ENCODE results near the gene DPM1. TPM values are rescaled to one million over a fixed set of nuclear protein-coding genes. Genes with fewer than 3 reads are reported as not detected.

Gene DPM1
- total and polyA plus RNA-seq, 2 donors (not counting 3 experiments of a cell fraction or from before 2014, with no cell fraction given): 33.9 to 41.9 TPM

GRCh38 chr20:50920997-50921396 is 37.3 kb downstream of the DPM1 start:
- no peak for TF ChIP-seq GATA2 (IDR thresholded peaks at IDR 0.05; ENCODE audit: insufficient read depth, insufficient read length, low read depth, low read length)
- TF ChIP-seq, protein P1, sequence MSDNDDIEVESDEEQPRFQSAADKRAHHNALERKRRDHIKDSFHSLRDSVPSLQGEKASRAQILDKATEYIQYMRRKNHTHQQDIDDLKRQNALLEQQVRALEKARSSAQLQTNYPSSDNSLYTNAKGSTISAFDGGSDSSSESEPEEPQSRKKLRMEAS (IDR thresholded peaks at IDR 0.05; ENCODE audit: insufficient read depth, insufficient read length): no peak
- TF ChIP-seq FOS (IDR thresholded peaks at IDR 0.05; ENCODE audit: borderline replicate concordance, insufficient read depth, low read length): no peak
- no peak for TF ChIP-seq POLR2AphosphoS5 (IDR thresholded peaks at IDR 0.05; ENCODE audit: insufficient read depth, low read depth, low read length)
- TF ChIP-seq POLR2A (IDR thresholded peaks at IDR 0.05; ENCODE audit: low read depth, low read length): no peak
- TF ChIP-seq, protein P2, sequence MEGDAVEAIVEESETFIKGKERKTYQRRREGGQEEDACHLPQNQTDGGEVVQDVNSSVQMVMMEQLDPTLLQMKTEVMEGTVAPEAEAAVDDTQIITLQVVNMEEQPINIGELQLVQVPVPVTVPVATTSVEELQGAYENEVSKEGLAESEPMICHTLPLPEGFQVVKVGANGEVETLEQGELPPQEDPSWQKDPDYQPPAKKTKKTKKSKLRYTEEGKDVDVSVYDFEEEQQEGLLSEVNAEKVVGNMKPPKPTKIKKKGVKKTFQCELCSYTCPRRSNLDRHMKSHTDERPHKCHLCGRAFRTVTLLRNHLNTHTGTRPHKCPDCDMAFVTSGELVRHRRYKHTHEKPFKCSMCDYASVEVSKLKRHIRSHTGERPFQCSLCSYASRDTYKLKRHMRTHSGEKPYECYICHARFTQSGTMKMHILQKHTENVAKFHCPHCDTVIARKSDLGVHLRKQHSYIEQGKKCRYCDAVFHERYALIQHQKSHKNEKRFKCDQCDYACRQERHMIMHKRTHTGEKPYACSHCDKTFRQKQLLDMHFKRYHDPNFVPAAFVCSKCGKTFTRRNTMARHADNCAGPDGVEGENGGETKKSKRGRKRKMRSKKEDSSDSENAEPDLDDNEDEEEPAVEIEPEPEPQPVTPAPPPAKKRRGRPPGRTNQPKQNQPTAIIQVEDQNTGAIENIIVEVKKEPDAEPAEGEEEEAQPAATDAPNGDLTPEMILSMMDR (IDR thresholded peaks at IDR 0.05; ENCODE audit: extremely low read depth in 1 of 2, insufficient read depth in 1 of 2, low read depth in 1 of 2, low read length in 2 of 2): no peak
- TF ChIP-seq MYC (IDR thresholded peaks at IDR 0.05; ENCODE audit: low read depth, low read length): no peak
- no peak for TF ChIP-seq JUN (IDR thresholded peaks at IDR 0.05; ENCODE audit: borderline replicate concordance, insufficient read depth, insufficient read length, low read depth)
- no peak for TF ChIP-seq EZH2 (IDR thresholded peaks at IDR 0.05; ENCODE audit: borderline replicate concordance, low read depth, low read length, severe bottlenecking)
- Histone ChIP-seq H3K27ac (ENCODE audit: insufficient read depth, low read depth, low read length) (no peak overlapping the region), H4K20me1 (replicated peaks; ENCODE audit: control insufficient read depth, extremely low read depth, insufficient read depth, low read length) (peaks cover 28% of the 10 kb centered on the region), H3K9me3 (replicated peaks; ENCODE audit: control insufficient read depth, insufficient read depth, low read length) (no peaks in the 10 kb centered on the region), H3K9me1 (replicated peaks; ENCODE audit: control insufficient read depth, extremely low read depth, insufficient read depth, low read length) (no peaks in the 10 kb centered on the region), H2AFZ (ENCODE audit: low read depth, low read length) (no peak overlapping the region), H3K36me3 (ENCODE audit: control insufficient read depth in 2 of 2, extremely low read depth in 1 of 2, insufficient read depth in 2 of 2, low read length in 2 of 2) (peaks cover 3 to 4% of the 10 kb centered on the region in 2 experiments), H3K79me2 (ENCODE audit: control insufficient read depth, insufficient read depth, low read length) (peaks cover 100% of the 10 kb centered on the region), H3K9ac (replicated peaks; ENCODE audit: extremely low read depth, insufficient read depth, low read length) (no peak overlapping the region), H3K4me3 (replicated peaks in 1 of 3; ENCODE audit: insufficient read depth in 1 of 3, low read depth in 1 of 3, low read length in 3 of 3) (no peak overlapping the region), H3K4me2 (ENCODE audit: insufficient read depth, low read length) (no peak overlapping the region), H3K4me1 (ENCODE audit: control insufficient read depth, extremely low read depth, insufficient read depth, low read length) (peaks cover 13% of the 10 kb centered on the region), H3K27me3 (ENCODE audit: control insufficient read depth in 2 of 2, insufficient read depth in 2 of 2, low read length in 2 of 2) (no peaks in the 10 kb centered on the region)
- ChIA-PET CTCF (interaction anchor here (1.2 to 11.1 kb wide), 3 partner anchors 9 to 127 kb away, joined by 3 to 119 read pairs (median 14); partner anchors contain the start of genes ADNP and BCAS4), POLR2A (interaction anchor here (0.9 kb wide), 1 partner anchor 8 kb away, joined by 4 read pairs; no protein-coding TSS in a partner anchor)
- no TSS peak for BruUV-seq (replicated peaks)
- intact Hi-C loops (cut with micrococcal nuclease): no loop called here
- no peak for DNase-seq (ENCODE audit: low read depth, low spot score)
- dilution Hi-C loops (cut with MboI; ENCODE audit: extremely low pct_ligation_motif_present, low sequenced_read_pairs): no loop called here
- FAIRE-seq: no peak
